ENCODE results near the gene PTPN23. TPM values are rescaled to one million over a fixed set of nuclear protein-coding genes. Genes with fewer than 3 reads are reported as not detected.

The PTPN23 gene
- total RNA-seq, 1 experiment from 2014 or later, result 53.5 TPM

Other genes starting within 250 kb of the PTPN23 start
- gene SETD2, start 216.9 kb upstream of the PTPN23 start, total RNA-seq (2021), result 33.5 to 39.8 TPM (median 33.5 TPM) in 3 replicates
- gene KIF9, start 98.2 kb upstream of the PTPN23 start, total RNA-seq (2021), result 4.4 to 5.8 TPM (median 5.7 TPM) in 3 replicates
- 23.4 to 29.5 TPM (median 28.4 TPM) in 3 replicates for gene KLHL18, start 98.1 kb upstream of the PTPN23 start, total RNA-seq (2021)
- gene SCAP, start 94.9 kb downstream of the PTPN23 start, total RNA-seq (2021), result 115 to 117 TPM (median 117 TPM) in 3 replicates
- gene ELP6, start 132.7 kb downstream of the PTPN23 start, total RNA-seq (2021), result 62.0 to 67.6 TPM (median 65.4 TPM) in 3 replicates
- gene CSPG5, start 197.8 kb downstream of the PTPN23 start, total RNA-seq (2021), result 3.3 to 4.4 TPM (median 3.7 TPM) in 3 replicates

Data from WTC11 (cell line).